Central memory CD8-positive, alpha-beta T cell (primary cell): ENCODE data around the gene FCAMR.

ENCODE experiments used
- ATAC-seq: fragments of 150-1000 bp; cut with Tn5 transposase; replicated peaks from 2 replicates; pipeline ENCODE4 v1.10.0; 2022; ENCODE audit warnings: mild to moderate bottlenecking, moderate FRiP score, moderate number of reproducible peaks; ENCODE audit not compliant: poor library complexity, severe bottlenecking; ENCODE audit errors: extremely low read depth
- DNase-seq, 2 donors: peaks; one replicate each; pipeline ENCODE4 v3.0.0; 2021; ENCODE audit warnings: low spot score in 2 of 2
- H3K27ac Mint-ChIP-seq: one replicate; pipeline ENCODE4 v1.8.0; 2022; ENCODE audit warnings: low read depth, mild to moderate bottlenecking, moderate library complexity, mixed read lengths
- H3K27me3 Mint-ChIP-seq: one replicate; pipeline ENCODE4 v1.8.0; 2022; ENCODE audit warnings: mixed read lengths
- H3K36me3 Mint-ChIP-seq: one replicate; pipeline ENCODE4 v1.8.0; 2022; ENCODE audit warnings: mild to moderate bottlenecking, moderate library complexity, mixed read lengths; ENCODE audit not compliant: insufficient read depth
- H3K4me1 Mint-ChIP-seq: one replicate; pipeline ENCODE4 v1.8.0; 2022; ENCODE audit warnings: mixed read lengths
- H3K4me3 Mint-ChIP-seq: one replicate; pipeline ENCODE4 v1.8.0; 2022; ENCODE audit warnings: mild to moderate bottlenecking, moderate library complexity, mixed read lengths
- H3K9me3 Mint-ChIP-seq: one replicate; pipeline ENCODE4 v1.8.0; 2022; ENCODE audit warnings: mixed read lengths

FCAMR gene

GRCh38 chr1:206921772-206922265 is 48.4 kb downstream of the FCAMR start, which contains the start of gene FCMR:
Gene FCMR (minus strand): TSS chr1:206921941. CDS start chr1:206921854, 87 bp downstream.
- no peaks in the 10 kb centered on the region for H3K9me3 Mint-ChIP-seq

GRCh38 chr1:206918076-206918475 is 52.2 kb downstream of the FCAMR start:
- H3K4me1 Mint-ChIP-seq: peaks cover 69% of the 10 kb centered on the region
- H3K27ac Mint-ChIP-seq: no peak overlapping the region
- peaks cover 54% of the 10 kb centered on the region for H3K36me3 Mint-ChIP-seq
- no peaks in the 10 kb centered on the region for H3K27me3 Mint-ChIP-seq
- H3K9me3 Mint-ChIP-seq: no peaks in the 10 kb centered on the region
- ATAC-seq: no peak
- no peak overlapping the region for H3K4me3 Mint-ChIP-seq
- no peak for DNase-seq

More at GRCh38 chr1:206921772-206922265, 48.4 kb downstream of the FCAMR start, which contains the start of gene FCMR:
- Mint-ChIP-seq H3K4me3 (no peak within 1 kb of the TSS), H3K4me1 (peaks cover 31% of the 10 kb centered on the region), H3K27me3 (no peaks in the 10 kb centered on the region), H3K27ac (no peak within 1 kb of the TSS), H3K36me3 (peaks cover 26% of the 10 kb centered on the region)
- peak; percentile 43 for ATAC-seq
- DNase-seq: peak; percentile 28 to 49

GRCh38 chr1:206916000-206916709 is 54.1 kb downstream of the FCAMR start:
- peaks cover 88% of the 10 kb centered on the region for H3K4me1 Mint-ChIP-seq
- no peaks in the 10 kb centered on the region for H3K9me3 Mint-ChIP-seq
- H3K36me3 Mint-ChIP-seq: peaks cover 67% of the 10 kb centered on the region
- no peak for DNase-seq
- H3K27me3 Mint-ChIP-seq: no peaks in the 10 kb centered on the region
- no peak for ATAC-seq
- H3K27ac Mint-ChIP-seq: no peak overlapping the region
- no peak overlapping the region for H3K4me3 Mint-ChIP-seq

GRCh38 chr1:206915030-206915735 is 55.1 kb downstream of the FCAMR start:
- no peaks in the 10 kb centered on the region for H3K9me3 Mint-ChIP-seq
- no peak for ATAC-seq
- H3K36me3 Mint-ChIP-seq: peaks cover 70% of the 10 kb centered on the region

GRCh38 chr1:206913766-206914537 is 56.3 kb downstream of the FCAMR start:
- Mint-ChIP-seq H3K27ac (no peak overlapping the region), H3K27me3 (no peaks in the 10 kb centered on the region), H3K4me3 (peak overlapping the region; percentile 5), H3K4me1 (peaks cover 84% of the 10 kb centered on the region), H3K36me3 (peaks cover 72% of the 10 kb centered on the region), H3K9me3 (no peaks in the 10 kb centered on the region)
- DNase-seq (no peak), ATAC-seq (no peak)

More at GRCh38 chr1:206915030-206915735, 55.1 kb downstream of the FCAMR start:
- H3K27me3 Mint-ChIP-seq: no peaks in the 10 kb centered on the region
- no peak overlapping the region for H3K27ac Mint-ChIP-seq
- H3K4me1 Mint-ChIP-seq: peaks cover 88% of the 10 kb centered on the region
- DNase-seq: no peak
- no peak overlapping the region for H3K4me3 Mint-ChIP-seq

GRCh38 chr1:206912445-206913095 is 57.7 kb downstream of the FCAMR start:
- peaks cover 74% of the 10 kb centered on the region for H3K36me3 Mint-ChIP-seq
- peak; percentile 41 to 43 for DNase-seq

GRCh38 chr1:206911064-206911663 is 59.1 kb downstream of the FCAMR start:
- H3K36me3 Mint-ChIP-seq: peaks cover 68% of the 10 kb centered on the region
- peaks cover 83% of the 10 kb centered on the region for H3K4me1 Mint-ChIP-seq
- H3K27me3 Mint-ChIP-seq: no peaks in the 10 kb centered on the region
- peak; percentile 45 for ATAC-seq
- H3K27ac Mint-ChIP-seq: peak overlapping the region; percentile 4
- DNase-seq: no peak
- H3K4me3 Mint-ChIP-seq: peak overlapping the region; percentile 47
- no peaks in the 10 kb centered on the region for H3K9me3 Mint-ChIP-seq

More at GRCh38 chr1:206912445-206913095, 57.7 kb downstream of the FCAMR start:
- Mint-ChIP-seq H3K27me3 (no peaks in the 10 kb centered on the region), H3K4me1 (peaks cover 86% of the 10 kb centered on the region), H3K4me3 (peak overlapping the region; percentile 52), H3K9me3 (no peaks in the 10 kb centered on the region), H3K27ac (peak overlapping the region; percentile 76)
- peak; percentile 35 for ATAC-seq

- no peak for ATAC-seq
- H3K36me3 Mint-ChIP-seq: peaks cover 66% of the 10 kb centered on the region
Observed at GRCh38 chr1:206909883-206910318, 60.4 kb downstream of the FCAMR start.

GRCh38 chr1:206909161-206909882 is 60.9 kb downstream of the FCAMR start:
- Mint-ChIP-seq H3K9me3 (no peaks in the 10 kb centered on the region), H3K27me3 (no peaks in the 10 kb centered on the region), H3K4me1 (peaks cover 83% of the 10 kb centered on the region), H3K36me3 (peaks cover 64% of the 10 kb centered on the region), H3K4me3 (peak overlapping the region; percentile 47), H3K27ac (no peak overlapping the region)
- peak; percentile 59 for ATAC-seq
- DNase-seq: no peak

More at GRCh38 chr1:206909883-206910318, 60.4 kb downstream of the FCAMR start:
- H3K9me3 Mint-ChIP-seq: no peaks in the 10 kb centered on the region
- no peak overlapping the region for H3K27ac Mint-ChIP-seq
- H3K27me3 Mint-ChIP-seq: no peaks in the 10 kb centered on the region
- H3K4me3 Mint-ChIP-seq: peak overlapping the region; percentile 47
- no peak for DNase-seq
- H3K4me1 Mint-ChIP-seq: peaks cover 83% of the 10 kb centered on the region

GRCh38 chr1:206908038-206908437 is 62.2 kb downstream of the FCAMR start:
- ATAC-seq (no peak), DNase-seq (no peak)
- Mint-ChIP-seq H3K27ac (peak overlapping the region; percentile 16), H3K27me3 (no peaks in the 10 kb centered on the region), H3K36me3 (peaks cover 69% of the 10 kb centered on the region), H3K4me3 (peak overlapping the region; percentile 26), H3K4me1 (peaks cover 70% of the 10 kb centered on the region), H3K9me3 (no peaks in the 10 kb centered on the region)
